ENCODE results near the gene STK4.

The STK4 gene

GRCh38 chr20:45117581-45117980 is 151.3 kb downstream of the STK4 start:
- DNase-seq: no peak

DNA sequence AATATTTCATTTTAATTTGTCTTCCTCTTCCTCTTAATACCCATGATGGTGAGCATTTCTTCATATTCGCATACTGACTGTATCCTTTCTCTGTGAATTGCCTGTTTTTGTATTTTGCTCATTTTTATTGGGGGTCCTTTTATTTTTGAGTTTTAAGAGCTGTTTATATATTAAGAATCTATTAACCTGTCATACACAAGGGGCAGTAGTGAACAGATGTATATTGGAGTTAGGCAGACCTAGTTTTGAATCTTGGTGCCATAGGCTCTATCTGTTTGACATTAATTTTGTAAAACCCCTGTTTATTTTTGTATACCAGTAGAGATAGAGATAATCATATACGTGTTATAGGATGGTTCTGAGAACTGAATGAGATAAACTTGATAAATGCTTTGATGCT is 151.7 kb downstream of the STK4 start:
- DNase-seq: no peak

DNA sequence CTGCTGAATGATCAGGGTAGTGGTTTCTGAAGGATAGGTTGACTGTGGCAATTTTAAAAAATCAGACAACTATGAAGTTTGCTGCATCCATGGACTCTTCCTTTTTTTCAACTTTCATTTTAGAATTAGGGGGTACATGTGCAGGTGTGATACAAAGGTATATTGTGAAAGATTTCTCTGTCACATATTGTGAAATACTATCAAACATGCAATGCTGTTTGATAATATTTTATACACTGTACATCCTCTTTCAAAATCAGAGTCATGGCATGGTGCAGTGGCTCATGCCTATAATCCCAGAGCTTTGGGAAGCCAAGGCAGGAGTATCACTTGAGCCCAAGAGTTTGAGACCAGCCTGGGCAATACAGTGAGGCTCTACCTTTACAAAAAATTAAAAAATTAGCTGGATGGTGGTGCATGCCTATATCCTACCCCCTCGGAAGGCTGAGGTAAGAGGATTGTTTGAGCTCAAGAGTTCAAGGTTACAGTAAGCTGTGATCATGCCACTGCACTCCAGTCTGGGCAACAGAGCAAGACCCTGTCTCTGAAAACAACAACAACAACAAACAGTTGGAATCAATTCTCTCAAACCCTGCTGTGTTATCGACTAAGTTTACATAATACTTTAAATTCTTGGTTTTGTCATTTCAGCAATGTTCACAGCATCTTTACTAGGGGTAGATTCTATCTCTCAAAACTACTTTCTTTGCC is 153.4 kb downstream of the STK4 start:
- DNase-seq: no peak

DNA sequence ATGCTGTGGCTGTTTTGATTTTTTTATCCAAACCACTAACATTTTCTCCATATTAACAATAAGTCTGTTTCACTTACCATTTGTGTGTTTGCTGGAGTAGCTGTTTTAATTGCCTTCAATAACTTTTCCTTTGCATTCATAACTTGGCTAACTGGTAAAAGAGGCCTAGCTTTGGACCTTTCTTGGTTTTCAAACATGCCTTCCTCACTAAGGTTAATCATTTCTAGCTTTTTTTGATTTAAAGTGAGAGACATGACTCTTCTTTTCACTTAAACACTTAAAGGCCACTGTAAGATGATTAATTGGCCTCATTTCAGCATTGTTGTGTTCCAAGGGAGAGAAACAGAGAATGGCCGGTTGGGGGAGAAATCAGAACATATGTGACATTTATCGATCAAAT is 155.1 kb downstream of the STK4 start:
- DNase-seq: no peak

DNA sequence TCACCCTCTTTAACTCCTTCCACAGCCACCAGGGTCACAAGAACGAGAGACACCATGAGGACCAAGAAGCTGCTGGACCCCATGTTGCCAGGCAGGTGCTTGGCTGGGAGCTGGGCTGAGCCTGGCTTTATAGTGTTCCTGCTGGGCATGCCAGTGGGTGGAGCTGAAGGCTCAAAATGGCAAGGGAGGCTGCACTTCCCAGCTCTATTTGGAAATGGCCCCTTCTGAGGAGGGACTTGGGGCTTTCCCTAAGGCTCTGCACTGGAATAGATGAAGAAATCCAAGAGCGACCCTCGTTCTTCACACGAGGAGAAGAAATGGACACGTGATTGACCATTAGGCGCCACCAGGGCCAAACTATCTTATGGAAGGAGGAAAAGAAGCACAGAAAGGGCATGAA is 158.1 kb downstream of the STK4 start, which contains the start of gene WFDC12:
WFDC12 (minus strand) TSS at position 101 of the 400 bp plus-strand sequence; CDS start at position 83, 18 bp downstream.
- DNase-seq: no peak

DNA sequence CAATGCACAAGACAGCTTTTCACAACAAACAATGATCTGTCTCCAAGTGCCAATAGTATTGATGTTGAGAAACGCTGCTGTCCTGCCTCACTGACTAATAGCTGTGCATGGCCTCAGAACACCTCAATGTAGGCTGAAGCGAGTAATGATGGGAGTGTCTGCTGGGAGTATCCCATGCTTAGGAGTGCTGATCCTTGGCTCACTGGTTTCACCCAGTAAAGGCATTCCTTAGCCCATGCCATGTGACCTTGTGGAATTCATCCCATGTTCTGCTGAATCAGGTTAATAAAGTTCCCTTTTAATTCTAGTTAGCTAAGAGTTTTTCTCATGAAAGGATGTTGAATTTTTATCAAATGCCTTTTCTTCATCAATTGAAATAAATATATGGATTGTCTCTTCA is 161.8 kb downstream of the STK4 start:
- DNase-seq: no peak

Measured in stimulated activated CD4-positive, alpha-beta T cell treated with anti-CD3 and anti-CD28 coated beads, Interleukin-15, amount 100 ng/mL, for 24 hours (primary cell).